MCF 10A (cell line): ENCODE data around the gene AMFR. TPM values are rescaled to one million over a fixed set of nuclear protein-coding genes. Genes with fewer than 3 reads are reported as not detected.

Source experiments
- BruUV-seq: library from RNA; stranded (reverse); fragments of 400-500 nt; replicated peaks from 2 replicates; lab custom pipeline; 2021; lab: Mats Ljungman, UMichigan
- CTCF ChIA-PET: fragments of 300-600 bp; sonication (Branson Sonifier 250); formaldehyde crosslinking; extraction: SDS; loops from one replicate; lab custom pipeline; 2021; ENCODE audit warnings: antibody characterized with exemption, inconsistent platforms; lab: Yijun Ruan, JAX
- POLR2A ChIA-PET: fragments of 300-600, 350-650 bp; sonication (Branson Sonifier 250); formaldehyde crosslinking; extraction: SDS; loops from one replicate; lab custom pipeline; 2020; ENCODE audit warnings: antibody characterized with exemption, inconsistent platforms; lab: Yijun Ruan, JAX
- DNase-seq: peaks from one replicate; pipeline ENCODE4 v3.0.0-alpha.2; 2018; ENCODE audit not compliant: unreplicated experiment
- H3K27ac Mint-ChIP-seq: one replicate; pipeline ENCODE4 v1.8.0; 2022; ENCODE audit warnings: mild to moderate bottlenecking, low read depth, mixed read lengths; ENCODE audit not compliant: unreplicated experiment
- H3K27me3 Mint-ChIP-seq: one replicate; pipeline ENCODE4 v1.8.0; 2022; ENCODE audit warnings: mixed read lengths; ENCODE audit not compliant: insufficient read depth, unreplicated experiment
- H3K36me3 Mint-ChIP-seq: one replicate; pipeline ENCODE4 v1.8.0; 2022; ENCODE audit warnings: mild to moderate bottlenecking, moderate library complexity, mixed read lengths; ENCODE audit not compliant: insufficient read depth, unreplicated experiment
- H3K4me1 Mint-ChIP-seq: one replicate; pipeline ENCODE4 v1.8.0; 2022; ENCODE audit warnings: mixed read lengths; ENCODE audit not compliant: insufficient read depth, unreplicated experiment
- H3K4me3 Mint-ChIP-seq: one replicate; pipeline ENCODE4 v1.8.0; 2022; ENCODE audit warnings: mild to moderate bottlenecking, moderate library complexity, mixed read lengths; ENCODE audit not compliant: unreplicated experiment
- H3K9me3 Mint-ChIP-seq: one replicate; pipeline ENCODE4 v1.8.0; 2022; ENCODE audit warnings: mixed read lengths; ENCODE audit not compliant: unreplicated experiment
- intact Hi-C: fragments of 100-400 bp; cut with micrococcal nuclease; formaldehyde crosslinking; loops from 2 replicates; pipeline ENCODE4 v1.14.1; 2022
- total RNA-seq: library from RNA; stranded (reverse); gene quantifications from 2 replicates; pipeline ENCODE4 v1.2.3, GENCODE V29; 2022
- TF ChIP-seq, protein P1 (sequence below): fragments of 200-600 bp; IDR thresholded peaks from one replicate; pipeline ENCODE4 v1.8.0; 2022; ENCODE audit warnings: antibody characterized with exemption, mild to moderate bottlenecking; ENCODE audit not compliant: unreplicated experiment

AMFR gene
- total RNA-seq, 1 experiment from 2014 or later: 97.2 TPM

DNA sequence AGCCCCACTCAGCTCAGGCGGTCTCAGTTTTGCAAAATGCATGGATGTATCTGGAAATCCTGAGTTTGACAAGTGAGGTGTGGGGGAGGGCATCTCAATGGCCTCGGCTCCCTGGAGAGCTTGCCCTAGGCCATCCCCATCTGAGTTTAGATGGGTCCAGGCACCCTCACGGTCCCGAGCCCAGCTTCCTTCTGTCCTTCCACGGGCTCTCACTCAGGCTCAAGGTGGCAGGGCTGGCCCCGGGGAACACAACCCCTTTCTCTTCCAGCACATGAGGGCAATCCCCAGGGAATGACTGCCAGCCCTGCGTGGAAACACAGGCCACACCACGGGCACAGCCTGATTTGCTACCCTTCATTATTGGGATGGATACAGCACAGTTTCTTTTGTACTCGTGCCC lies 58.4 kb downstream of the AMFR start:
- TF ChIP-seq, protein P1, sequence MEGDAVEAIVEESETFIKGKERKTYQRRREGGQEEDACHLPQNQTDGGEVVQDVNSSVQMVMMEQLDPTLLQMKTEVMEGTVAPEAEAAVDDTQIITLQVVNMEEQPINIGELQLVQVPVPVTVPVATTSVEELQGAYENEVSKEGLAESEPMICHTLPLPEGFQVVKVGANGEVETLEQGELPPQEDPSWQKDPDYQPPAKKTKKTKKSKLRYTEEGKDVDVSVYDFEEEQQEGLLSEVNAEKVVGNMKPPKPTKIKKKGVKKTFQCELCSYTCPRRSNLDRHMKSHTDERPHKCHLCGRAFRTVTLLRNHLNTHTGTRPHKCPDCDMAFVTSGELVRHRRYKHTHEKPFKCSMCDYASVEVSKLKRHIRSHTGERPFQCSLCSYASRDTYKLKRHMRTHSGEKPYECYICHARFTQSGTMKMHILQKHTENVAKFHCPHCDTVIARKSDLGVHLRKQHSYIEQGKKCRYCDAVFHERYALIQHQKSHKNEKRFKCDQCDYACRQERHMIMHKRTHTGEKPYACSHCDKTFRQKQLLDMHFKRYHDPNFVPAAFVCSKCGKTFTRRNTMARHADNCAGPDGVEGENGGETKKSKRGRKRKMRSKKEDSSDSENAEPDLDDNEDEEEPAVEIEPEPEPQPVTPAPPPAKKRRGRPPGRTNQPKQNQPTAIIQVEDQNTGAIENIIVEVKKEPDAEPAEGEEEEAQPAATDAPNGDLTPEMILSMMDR: no peak
- Mint-ChIP-seq H3K36me3 (peaks cover 49% of the 10 kb centered on the region), H3K9me3 (no peaks in the 10 kb centered on the region), H3K27ac (no peak overlapping the region), H3K27me3 (no peaks in the 10 kb centered on the region), H3K4me3 (no peak overlapping the region), H3K4me1 (peaks cover 6% of the 10 kb centered on the region)
- no peak for DNase-seq
- no TSS peak for BruUV-seq
- POLR2A ChIA-PET: interaction anchor here (1.2 kb wide), 1 partner anchor 16 kb away, joined by 3 read pairs; no protein-coding TSS in a partner anchor
- intact Hi-C loops: no loop called here
- CTCF ChIA-PET: interaction anchor here (0.6 to 2.0 kb wide), 4 partner anchors 11 to 297 kb away, joined by 3 to 7 read pairs (median 4); no protein-coding TSS in a partner anchor

DNA sequence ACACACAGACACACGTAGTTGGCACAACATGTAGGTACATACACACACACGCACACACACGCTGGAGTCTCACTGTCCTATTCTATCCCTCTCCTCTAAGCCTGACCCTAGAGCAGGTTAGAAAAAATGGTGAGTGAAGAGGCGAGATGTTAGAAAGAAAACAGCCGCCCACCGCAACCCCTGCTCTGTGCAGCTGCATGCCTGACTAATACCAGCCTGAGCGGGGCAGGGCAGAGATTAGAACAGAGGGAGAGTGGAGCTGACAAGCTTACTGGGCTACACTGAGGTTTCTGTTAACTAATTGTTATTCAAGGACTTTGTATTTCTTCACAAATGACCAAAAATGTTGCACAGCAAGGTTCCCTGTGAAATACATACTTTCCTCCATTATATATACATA lies 59.8 kb downstream of the AMFR start:
- Mint-ChIP-seq H3K4me1 (peaks cover 6% of the 10 kb centered on the region), H3K9me3 (no peaks in the 10 kb centered on the region), H3K27me3 (no peaks in the 10 kb centered on the region), H3K27ac (no peak overlapping the region), H3K36me3 (peaks cover 49% of the 10 kb centered on the region), H3K4me3 (no peak overlapping the region)
- CTCF ChIA-PET: interaction anchor here (1.7 to 2.0 kb wide), 2 partner anchors 9 kb away, joined by 7 read pairs; no protein-coding TSS in a partner anchor
- POLR2A ChIA-PET: no interaction called here
- intact Hi-C loops: no loop called here
- BruUV-seq: no TSS peak
- no peak for DNase-seq
- TF ChIP-seq, protein P1: no peak

DNA sequence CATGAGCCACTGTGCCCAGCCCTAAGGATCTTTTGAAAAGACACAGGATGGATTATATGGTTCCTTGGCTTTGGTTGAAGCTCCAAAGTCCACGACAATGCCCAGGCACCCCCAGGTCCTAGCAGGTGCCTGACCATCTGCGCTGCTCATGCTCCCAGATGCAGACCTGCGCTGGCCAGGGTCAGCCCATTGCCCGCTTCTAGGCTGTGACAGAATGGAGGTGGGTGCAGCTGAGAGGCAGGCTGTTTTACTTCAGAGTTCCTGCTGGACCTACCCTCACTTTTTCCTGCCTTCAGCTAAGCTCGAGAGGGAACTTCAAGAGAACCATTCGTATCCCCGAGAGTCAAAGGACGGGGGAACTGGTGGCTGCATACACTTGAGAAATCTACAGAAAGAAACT lies 60.5 kb downstream of the AMFR start:
- Mint-ChIP-seq H3K4me3 (no peak overlapping the region), H3K36me3 (peaks cover 54% of the 10 kb centered on the region), H3K4me1 (no peaks in the 10 kb centered on the region), H3K27me3 (no peaks in the 10 kb centered on the region), H3K9me3 (no peaks in the 10 kb centered on the region), H3K27ac (no peak overlapping the region)
- ChIA-PET CTCF (interaction anchor here (1.3 to 1.7 kb wide), 2 partner anchors 9 to 10 kb away, joined by 4 to 7 read pairs; no protein-coding TSS in a partner anchor), POLR2A (no interaction called here)
- BruUV-seq: no TSS peak
- TF ChIP-seq, protein P1: no peak
- DNase-seq: no peak
- intact Hi-C loops: no loop called here

DNA sequence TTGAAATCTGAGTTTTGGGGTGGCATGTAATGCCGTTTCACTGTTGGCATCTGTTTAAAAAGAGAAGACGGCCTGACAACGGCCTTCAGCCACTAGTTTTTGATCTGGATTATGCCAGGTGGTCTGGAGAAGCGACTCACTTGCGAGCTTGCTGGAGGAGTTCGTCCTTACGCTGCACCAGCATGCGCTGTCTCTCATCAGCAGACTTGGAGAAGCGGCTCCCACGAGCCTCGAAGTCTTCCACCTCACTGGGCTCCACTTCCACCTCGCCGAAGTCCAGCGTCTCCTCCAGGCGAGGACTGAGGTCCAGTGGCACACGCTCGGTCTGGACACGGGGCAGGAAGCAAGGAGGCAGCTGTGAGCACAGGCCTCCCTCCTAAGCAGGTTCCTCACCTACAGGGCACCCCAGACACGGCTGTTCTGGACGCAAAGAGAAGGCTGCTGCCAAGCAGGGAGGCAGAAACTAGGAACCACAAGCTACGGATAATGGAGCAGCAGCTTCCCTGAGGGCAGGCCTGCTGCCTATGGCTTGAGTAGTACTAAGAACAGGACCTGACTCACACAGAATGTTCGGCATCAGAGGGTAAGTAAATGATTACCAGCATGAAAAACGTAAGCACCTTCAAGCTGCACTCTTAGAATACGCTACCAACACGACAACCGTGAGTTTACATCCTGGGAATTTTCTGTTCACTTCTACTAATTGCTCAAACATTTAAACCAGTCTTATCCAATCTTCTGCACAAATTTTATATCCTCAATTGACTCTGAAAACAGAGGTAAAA lies 61.4 kb downstream of the AMFR start:
- intact Hi-C loops: no loop called here
- ChIA-PET POLR2A (no interaction called here), CTCF (interaction anchor here (0.6 to 9.3 kb wide), 4 partner anchors 8 to 101 kb away, joined by 3 to 233 read pairs (median 6); no protein-coding TSS in a partner anchor)
- no peaks in the 10 kb centered on the region for H3K27me3 Mint-ChIP-seq
- no peak overlapping the region for H3K27ac Mint-ChIP-seq
- H3K36me3 Mint-ChIP-seq: peaks cover 46% of the 10 kb centered on the region
- H3K4me3 Mint-ChIP-seq: no peak overlapping the region
- no peak for DNase-seq
- no peaks in the 10 kb centered on the region for H3K9me3 Mint-ChIP-seq
- H3K4me1 Mint-ChIP-seq: no peaks in the 10 kb centered on the region
- no TSS peak for BruUV-seq
- TF ChIP-seq, protein P1: no peak
